NB4 (cell line): ENCODE results near the gene MARVELD2.

ENCODE experiments used
- POLR2A ChIP-seq: IDR thresholded peaks from 2 replicates; pipeline ENCODE4 v1.6.1; 2011; ENCODE audit warnings: mild to moderate bottlenecking; ENCODE audit not compliant: insufficient read length; ENCODE audit errors: extremely low read depth
- TF ChIP-seq, protein P1 (sequence below): IDR thresholded peaks from one replicate; pipeline ENCODE4 v1.5.1; 2012; ENCODE audit warnings: low read depth, low read length

DNA sequence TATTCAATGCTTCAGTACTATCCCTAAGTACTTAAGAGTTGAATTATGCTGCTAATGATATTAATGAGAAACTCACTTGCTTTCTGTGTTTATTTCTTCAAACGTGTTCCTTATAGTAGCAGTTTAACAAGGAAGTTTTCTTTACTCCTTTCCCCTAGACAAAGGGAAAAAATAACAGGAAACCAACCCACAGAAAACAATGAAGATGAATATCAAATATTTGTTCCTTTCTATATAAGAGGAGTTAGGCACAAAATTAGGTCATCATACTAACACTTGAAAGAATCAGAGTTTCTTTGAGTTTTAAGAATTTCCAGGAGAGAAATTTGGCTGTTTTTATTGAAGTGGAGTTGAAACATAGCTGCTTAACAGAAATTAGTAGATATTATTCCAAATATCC is 62.3 kb downstream of the MARVELD2 start:
- TF ChIP-seq POLR2A, result no peak
- TF ChIP-seq, protein P1, sequence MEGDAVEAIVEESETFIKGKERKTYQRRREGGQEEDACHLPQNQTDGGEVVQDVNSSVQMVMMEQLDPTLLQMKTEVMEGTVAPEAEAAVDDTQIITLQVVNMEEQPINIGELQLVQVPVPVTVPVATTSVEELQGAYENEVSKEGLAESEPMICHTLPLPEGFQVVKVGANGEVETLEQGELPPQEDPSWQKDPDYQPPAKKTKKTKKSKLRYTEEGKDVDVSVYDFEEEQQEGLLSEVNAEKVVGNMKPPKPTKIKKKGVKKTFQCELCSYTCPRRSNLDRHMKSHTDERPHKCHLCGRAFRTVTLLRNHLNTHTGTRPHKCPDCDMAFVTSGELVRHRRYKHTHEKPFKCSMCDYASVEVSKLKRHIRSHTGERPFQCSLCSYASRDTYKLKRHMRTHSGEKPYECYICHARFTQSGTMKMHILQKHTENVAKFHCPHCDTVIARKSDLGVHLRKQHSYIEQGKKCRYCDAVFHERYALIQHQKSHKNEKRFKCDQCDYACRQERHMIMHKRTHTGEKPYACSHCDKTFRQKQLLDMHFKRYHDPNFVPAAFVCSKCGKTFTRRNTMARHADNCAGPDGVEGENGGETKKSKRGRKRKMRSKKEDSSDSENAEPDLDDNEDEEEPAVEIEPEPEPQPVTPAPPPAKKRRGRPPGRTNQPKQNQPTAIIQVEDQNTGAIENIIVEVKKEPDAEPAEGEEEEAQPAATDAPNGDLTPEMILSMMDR, result no peak
